Measurements from ENCODE around the gene TRIM56.

The TRIM56 gene

DNA sequence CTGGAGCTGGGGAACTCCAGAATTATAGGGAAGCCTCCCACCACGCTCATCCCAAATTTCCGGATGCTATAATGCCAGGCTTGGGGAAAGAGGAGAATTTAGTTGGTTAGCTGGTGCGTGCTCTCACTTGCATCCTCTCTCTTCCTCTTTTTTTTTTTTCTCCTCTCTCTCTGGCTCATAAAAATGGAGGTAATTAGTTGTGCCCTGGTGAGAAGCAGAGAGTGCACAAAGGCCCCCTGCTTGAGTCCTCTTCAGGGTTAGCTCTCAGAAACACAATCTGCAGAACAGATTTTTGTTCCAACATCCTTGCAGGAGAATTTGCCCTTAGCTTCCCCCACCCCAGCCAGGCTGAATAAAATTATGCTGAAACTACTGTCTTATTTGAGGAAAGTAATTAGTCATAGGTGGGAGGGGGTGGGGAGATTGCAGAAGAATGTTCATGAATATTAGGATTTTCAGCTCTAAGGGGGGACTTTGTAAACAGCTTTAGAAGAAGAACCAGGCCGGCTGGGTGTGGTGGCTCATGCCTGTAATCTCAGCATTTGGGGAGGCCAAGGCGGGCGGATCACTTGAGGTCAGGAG is 49.2 kb downstream of the TRIM56 start:
- H3K4me3 ChIP-seq (ENCODE audit: low read depth, low read length) = no peak overlapping the region

DNA sequence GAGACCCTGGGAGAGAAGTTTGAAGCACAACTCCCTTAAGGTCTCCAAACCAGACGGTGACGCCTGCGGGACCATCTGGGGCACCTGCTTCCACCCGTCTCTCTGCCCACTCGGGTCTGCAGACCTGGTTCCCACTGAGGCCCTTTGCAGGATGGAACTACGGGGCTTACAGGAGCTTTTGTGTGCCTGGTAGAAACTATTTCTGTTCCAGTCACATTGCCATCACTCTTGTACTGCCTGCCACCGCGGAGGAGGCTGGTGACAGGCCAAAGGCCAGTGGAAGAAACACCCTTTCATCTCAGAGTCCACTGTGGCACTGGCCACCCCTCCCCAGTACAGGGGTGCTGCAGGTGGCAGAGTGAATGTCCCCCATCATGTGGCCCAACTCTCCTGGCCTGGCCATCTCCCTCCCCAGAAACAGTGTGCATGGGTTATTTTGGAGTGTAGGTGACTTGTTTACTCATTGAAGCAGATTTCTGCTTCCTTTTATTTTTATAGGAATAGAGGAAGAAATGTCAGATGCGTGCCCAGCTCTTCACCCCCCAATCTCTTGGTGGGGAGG is 52.5 kb downstream of the TRIM56 start:
- in situ Hi-C loops (cut with HindIII; ENCODE audit: low sequenced_read_pairs) = no loop called here
- DNase-seq (ENCODE audit: low read depth, low spot score) = no peak
- no peak overlapping the region for H3K4me3 ChIP-seq (ENCODE audit: low read depth, low read length)
- TF ChIP-seq, protein P1, sequence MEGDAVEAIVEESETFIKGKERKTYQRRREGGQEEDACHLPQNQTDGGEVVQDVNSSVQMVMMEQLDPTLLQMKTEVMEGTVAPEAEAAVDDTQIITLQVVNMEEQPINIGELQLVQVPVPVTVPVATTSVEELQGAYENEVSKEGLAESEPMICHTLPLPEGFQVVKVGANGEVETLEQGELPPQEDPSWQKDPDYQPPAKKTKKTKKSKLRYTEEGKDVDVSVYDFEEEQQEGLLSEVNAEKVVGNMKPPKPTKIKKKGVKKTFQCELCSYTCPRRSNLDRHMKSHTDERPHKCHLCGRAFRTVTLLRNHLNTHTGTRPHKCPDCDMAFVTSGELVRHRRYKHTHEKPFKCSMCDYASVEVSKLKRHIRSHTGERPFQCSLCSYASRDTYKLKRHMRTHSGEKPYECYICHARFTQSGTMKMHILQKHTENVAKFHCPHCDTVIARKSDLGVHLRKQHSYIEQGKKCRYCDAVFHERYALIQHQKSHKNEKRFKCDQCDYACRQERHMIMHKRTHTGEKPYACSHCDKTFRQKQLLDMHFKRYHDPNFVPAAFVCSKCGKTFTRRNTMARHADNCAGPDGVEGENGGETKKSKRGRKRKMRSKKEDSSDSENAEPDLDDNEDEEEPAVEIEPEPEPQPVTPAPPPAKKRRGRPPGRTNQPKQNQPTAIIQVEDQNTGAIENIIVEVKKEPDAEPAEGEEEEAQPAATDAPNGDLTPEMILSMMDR (IDR thresholded peaks at IDR 0.05; ENCODE audit: low read depth, low read length) = no peak

More for the DNA sequence above, 49.2 kb downstream of the TRIM56 start:
- DNase-seq (ENCODE audit: low read depth, low spot score) = peak; percentile 63
- in situ Hi-C loops (cut with HindIII; ENCODE audit: low sequenced_read_pairs) = no loop called here
- TF ChIP-seq, protein P1 (IDR thresholded peaks at IDR 0.05; ENCODE audit: low read depth, low read length) = no peak

DNA sequence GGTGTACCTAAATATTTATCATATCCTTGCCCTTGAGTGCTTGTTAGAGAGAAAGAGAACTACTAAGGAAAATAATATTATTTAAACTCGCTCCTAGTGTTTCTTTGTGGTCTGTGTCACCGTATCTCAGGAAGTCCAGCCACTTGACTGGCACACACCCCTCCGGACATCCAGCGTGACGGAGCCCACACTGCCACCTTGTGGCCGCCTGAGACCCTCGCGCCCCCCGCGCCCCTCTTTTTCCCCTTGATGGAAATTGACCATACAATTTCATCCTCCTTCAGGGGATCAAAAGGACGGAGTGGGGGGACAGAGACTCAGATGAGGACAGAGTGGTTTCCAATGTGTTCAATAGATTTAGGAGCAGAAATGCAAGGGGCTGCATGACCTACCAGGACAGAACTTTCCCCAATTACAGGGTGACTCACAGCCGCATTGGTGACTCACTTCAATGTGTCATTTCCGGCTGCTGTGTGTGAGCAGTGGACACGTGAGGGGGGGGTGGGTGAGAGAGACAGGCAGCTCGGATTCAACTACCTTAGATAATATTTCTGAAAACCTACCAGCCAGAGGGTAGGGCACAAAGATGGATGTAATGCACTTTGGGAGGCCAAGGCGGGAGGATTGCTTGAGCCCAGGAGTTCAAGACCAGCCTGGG is 53.1 kb downstream of the TRIM56 start:
- in situ Hi-C loops (cut with HindIII; ENCODE audit: low sequenced_read_pairs) = no loop called here
- TF ChIP-seq, protein P1 (IDR thresholded peaks at IDR 0.05; ENCODE audit: low read depth, low read length) = peak; percentile 71
- peak; percentile 97 for DNase-seq (ENCODE audit: low read depth, low spot score)
- no peak overlapping the region for H3K4me3 ChIP-seq (ENCODE audit: low read depth, low read length)

DNA sequence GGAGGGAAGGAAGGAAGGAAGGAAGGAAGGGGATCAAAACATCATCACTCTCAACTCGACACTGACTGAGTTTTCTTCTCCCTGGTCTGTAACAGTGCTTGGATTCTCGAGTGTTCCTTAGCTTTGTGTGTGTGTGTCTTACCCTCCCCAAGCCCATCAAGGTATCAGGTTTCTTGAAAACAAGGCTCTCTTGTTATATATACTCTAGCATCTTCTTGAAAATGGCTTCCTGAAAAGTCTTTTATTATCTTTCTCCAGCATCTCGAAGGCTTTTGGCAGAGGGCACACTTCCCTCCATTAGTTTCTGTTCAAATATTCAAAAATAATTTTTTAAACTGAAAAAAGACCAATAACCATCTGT is 55.0 kb downstream of the TRIM56 start:
- TF ChIP-seq, protein P1 (IDR thresholded peaks at IDR 0.05; ENCODE audit: low read depth, low read length) = no peak
- H3K4me3 ChIP-seq (ENCODE audit: low read depth, low read length) = no peak overlapping the region
- DNase-seq (ENCODE audit: low read depth, low spot score) = peak; percentile 66
- in situ Hi-C loops (cut with HindIII; ENCODE audit: low sequenced_read_pairs) = no loop called here

DNA sequence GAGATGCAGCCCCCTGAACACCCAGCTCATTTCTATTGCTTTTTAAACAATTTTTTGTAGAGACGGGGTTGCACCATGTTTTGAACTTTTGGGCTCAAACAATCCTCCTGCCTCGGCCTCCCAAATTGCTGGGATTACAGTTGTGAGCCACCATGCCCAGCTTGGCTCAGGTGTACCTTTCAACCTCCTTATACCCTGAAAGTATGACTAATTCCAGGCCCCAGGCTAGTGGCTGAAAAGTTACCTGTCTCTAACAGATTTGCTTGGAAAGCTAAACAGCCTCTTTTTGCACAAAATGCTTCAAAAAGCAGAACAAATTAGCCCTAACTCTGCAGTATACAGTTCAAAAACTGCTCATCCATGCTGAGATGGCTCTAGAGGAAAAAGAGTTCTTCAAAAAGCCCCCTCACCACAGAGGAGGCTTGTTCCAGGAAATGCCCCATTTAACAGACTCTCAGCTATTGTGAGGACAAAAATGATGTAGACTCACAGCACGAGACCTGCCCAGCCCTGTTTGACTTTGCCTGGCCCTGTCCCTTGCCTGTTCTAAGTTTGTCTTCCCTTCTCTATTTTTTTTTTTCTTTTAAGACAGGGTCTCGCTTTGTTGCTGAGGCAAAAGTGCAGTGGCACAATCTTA is 55.6 kb downstream of the TRIM56 start:
- TF ChIP-seq, protein P1 (IDR thresholded peaks at IDR 0.05; ENCODE audit: low read depth, low read length) = no peak
- in situ Hi-C loops (cut with HindIII; ENCODE audit: low sequenced_read_pairs) = no loop called here
- no peak overlapping the region for H3K4me3 ChIP-seq (ENCODE audit: low read depth, low read length)
- DNase-seq (ENCODE audit: low read depth, low spot score) = no peak
